HUDEP-2 (cell line): Measurements from ENCODE around the gene MSMP.

Experiments
- DNase-seq, 76 experiments: peaks; one replicate each; lab custom pipeline; 2025; ENCODE audit not compliant: unreplicated experiment in 76 of 76; lab: John Stamatoyannopoulos, UW

Gene MSMP

GRCh38 chr9:35771943-35772342 is 17.9 kb upstream of the MSMP start:
- DNase-seq, result no peak

GRCh38 chr9:35771534-35771933 is 17.5 kb upstream of the MSMP start:
- peak in 10 of 76 experiments; percentile 7 to 36 (median 15) for DNase-seq

- DNase-seq, result no peak
These were observed 17.0 kb upstream of the MSMP start for GRCh38 chr9:35771075-35771433.

GRCh38 chr9:35769763-35770162 is 15.7 kb upstream of the MSMP start:
- DNase-seq, result no peak

- no peak for DNase-seq
These were observed 13.4 kb upstream of the MSMP start for GRCh38 chr9:35767458-35767857.

GRCh38 chr9:35766997-35767396 is 12.9 kb upstream of the MSMP start:
- no peak for DNase-seq

GRCh38 chr9:35763803-35764202 is 9.7 kb upstream of the MSMP start:
- DNase-seq, result no peak

GRCh38 chr9:35763181-35763580 is 9.1 kb upstream of the MSMP start:
- no peak for DNase-seq

GRCh38 chr9:35760651-35761050 is 6.6 kb upstream of the MSMP start:
- no peak for DNase-seq

- no peak for DNase-seq
These were observed 5.7 kb upstream of the MSMP start for GRCh38 chr9:35759795-35760194.

- DNase-seq, result no peak
These were observed 4.5 kb upstream of the MSMP start for GRCh38 chr9:35758475-35759050.

- DNase-seq, result no peak
These were observed 3.8 kb upstream of the MSMP start for GRCh38 chr9:35757892-35758275.

GRCh38 chr9:35757226-35757891 is 3.3 kb upstream of the MSMP start:
- peak in 27 of 76 experiments; percentile 4 to 54 (median 28) for DNase-seq

- peak in 66 of 76 experiments; percentile 8 to 81 (median 55) for DNase-seq
These were observed 2.5 kb upstream of the MSMP start for GRCh38 chr9:35756275-35757225.

- DNase-seq, result no peak
These were observed 995 bp upstream of the MSMP start for GRCh38 chr9:35755071-35755470.

GRCh38 chr9:35753466-35753865 is 610 bp downstream of the MSMP start:
- no peak for DNase-seq

GRCh38 chr9:35750256-35750531 is 3.9 kb downstream of the MSMP start:
- DNase-seq, result no peak

- DNase-seq, result peak in 1 of 76 experiments; percentile 18
These were observed 4.4 kb downstream of the MSMP start for GRCh38 chr9:35749515-35750255.

- peak in 64 of 76 experiments; percentile 14 to 81 (median 60) for DNase-seq
These were observed 5.1 kb downstream of the MSMP start, which contains the start of the genes GBA2 and RGP1 for GRCh38 chr9:35748858-35749514. Gene GBA2 (minus strand): TSS chr9:35749228. CDS start chr9:35748704, 524 bp downstream. Gene RGP1 (plus strand): TSS chr9:35749287. CDS start chr9:35749756, 469 bp downstream.

- DNase-seq, result peak in 1 of 76 experiments; percentile 27
These were observed 5.7 kb downstream of the MSMP start for GRCh38 chr9:35748242-35748857.
